Mesenchymal stem cell (in vitro differentiated cells and primary cell): ENCODE results near the gene ZNF24.

Experiments
- DNase-seq: peaks from one replicate; pipeline ENCODE4 v3.0.0-alpha.2; 2013
- H2AFZ ChIP-seq: one replicate; pipeline ENCODE4 v1.6.1; 2013; ENCODE audit warnings: low read depth, mild to moderate bottlenecking, control low read depth, inconsistent platforms, low read length, moderate library complexity
- H2AK5ac ChIP-seq: 2 replicates; pipeline ENCODE4 v1.6.1; 2013; ENCODE audit warnings: low read length, moderate library complexity, mild to moderate bottlenecking, inconsistent platforms; ENCODE audit not compliant: severe bottlenecking
- H2BK120ac ChIP-seq: one replicate; pipeline ENCODE4 v1.6.1; 2013; ENCODE audit warnings: low read depth, mild to moderate bottlenecking, inconsistent platforms, low read length, moderate library complexity
- H2BK12ac ChIP-seq, 2 experiments: one replicate each; pipeline ENCODE4 v1.6.1; 2013; ENCODE audit warnings: inconsistent platforms in 2 of 2, low read length in 2 of 2, mild to moderate bottlenecking in 2 of 2, moderate library complexity in 2 of 2, control low read depth in 1 of 2
- H2BK15ac ChIP-seq: one replicate; pipeline ENCODE4 v1.6.1; 2013; ENCODE audit warnings: mild to moderate bottlenecking, low read depth, inconsistent platforms; ENCODE audit not compliant: poor library complexity, severe bottlenecking
- H2BK5ac ChIP-seq: 2 replicates; pipeline ENCODE4 v1.6.1; 2013; ENCODE audit warnings: low read depth, mild to moderate bottlenecking, low read length, control low read depth, inconsistent platforms; ENCODE audit not compliant: poor library complexity, severe bottlenecking
- H3K14ac ChIP-seq, 2 experiments: one replicate each; pipeline ENCODE4 v1.6.1; 2013; ENCODE audit warnings: inconsistent platforms in 2 of 2, low read length in 2 of 2, control low read depth in 1 of 2, mild to moderate bottlenecking in 1 of 2, moderate library complexity in 1 of 2
- H3K18ac ChIP-seq, 2 experiments: one replicate each; pipeline ENCODE4 v1.6.1; 2013; ENCODE audit warnings: inconsistent platforms in 2 of 2, low read length in 2 of 2, control low read depth in 1 of 2, low read depth in 1 of 2, mild to moderate bottlenecking in 1 of 2
- H3K23ac ChIP-seq, 2 experiments: one replicate each; pipeline ENCODE4 v1.6.1; 2013; ENCODE audit warnings: inconsistent platforms in 2 of 2, low read length in 2 of 2, mild to moderate bottlenecking in 2 of 2, moderate library complexity in 2 of 2, control low read depth in 1 of 2
- H3K27ac ChIP-seq: 2 replicates; pipeline ENCODE4 v1.5.1; 2013; ENCODE audit warnings: mild to moderate bottlenecking, moderate library complexity, low read length, control low read depth, inconsistent platforms; ENCODE audit not compliant: poor library complexity, severe bottlenecking
- H3K27me3 ChIP-seq, 2 experiments: 2 replicates each; pipeline versions ENCODE4 v1.6.1 to v1.7.0; 2013; ENCODE audit warnings: low read length in 2 of 2, mild to moderate bottlenecking in 2 of 2, moderate library complexity in 2 of 2, control low read depth in 1 of 2, inconsistent platforms in 1 of 2; ENCODE audit not compliant: control insufficient read depth in 1 of 2, insufficient read depth in 1 of 2
- H3K36me3 ChIP-seq, 2 experiments: 2 replicates each; pipeline versions ENCODE4 v1.6.1 to v1.7.0; 2013; ENCODE audit warnings: low read length in 2 of 2, control low read depth in 1 of 2, inconsistent platforms in 1 of 2, low read depth in 1 of 2, mild to moderate bottlenecking in 1 of 2; ENCODE audit not compliant: insufficient read depth in 2 of 2, control insufficient read depth in 1 of 2
- H3K4ac ChIP-seq, 2 experiments: one replicate each; pipeline ENCODE4 v1.6.1; 2013; ENCODE audit warnings: inconsistent platforms in 2 of 2, low read length in 2 of 2, mild to moderate bottlenecking in 2 of 2, moderate library complexity in 2 of 2, control low read depth in 1 of 2, low read depth in 1 of 2
- H3K4me1 ChIP-seq: 2 replicates; pipeline ENCODE4 v1.6.1; 2013; ENCODE audit warnings: low read depth, low read length, control low read depth; ENCODE audit not compliant: control insufficient read depth, insufficient read depth
- H3K4me2 ChIP-seq: 2 replicates; pipeline ENCODE4 v1.6.1; 2013; ENCODE audit warnings: low read length, mild to moderate bottlenecking, inconsistent platforms; ENCODE audit not compliant: poor library complexity, severe bottlenecking
- H3K4me3 ChIP-seq, 2 experiments: 2 replicates each; pipeline versions ENCODE4 v1.5.1 to v1.7.0; 2013; ENCODE audit warnings: low read length in 2 of 2, mild to moderate bottlenecking in 2 of 2, control low read depth in 1 of 2, low read depth in 1 of 2; ENCODE audit not compliant: insufficient read depth in 1 of 2
- H3K79me1 ChIP-seq: replicated peaks from 2 replicates; pipeline ENCODE4 v1.6.1; 2013; ENCODE audit warnings: mild to moderate bottlenecking, control low read depth, low read length, inconsistent platforms; ENCODE audit not compliant: poor library complexity, severe bottlenecking
- H3K9ac ChIP-seq: 2 replicates; pipeline ENCODE4 v1.7.0; 2013; ENCODE audit warnings: mild to moderate bottlenecking, low read length, moderate library complexity
- H3K9me3 ChIP-seq: 2 replicates; pipeline ENCODE4 v1.7.0; 2013; ENCODE audit warnings: mild to moderate bottlenecking, low read length; ENCODE audit not compliant: control insufficient read depth
- H4K8ac ChIP-seq: one replicate; pipeline ENCODE4 v1.6.1; 2013; ENCODE audit warnings: inconsistent platforms, mild to moderate bottlenecking, low read length, moderate library complexity
- H4K91ac ChIP-seq: one replicate; pipeline ENCODE4 v1.6.1; 2013; ENCODE audit warnings: mild to moderate bottlenecking, low read length, inconsistent platforms
- WGBS: methylation state at CpG from one replicate; pipeline ENCODE4 v1.1.7; 2013; ENCODE audit warnings: mixed read lengths; 5-methylcytosine and 5-hydroxymethylcytosine counted together

The ZNF24 gene

GRCh38 chr18:35368595-35368994 lies 24.4 kb upstream of the ZNF24 start:
- Histone ChIP-seq H3K14ac (no peak overlapping the region), H2AFZ (no peak overlapping the region), H3K4me3 (no peak overlapping the region), H3K9ac (no peak overlapping the region), H3K4ac (no peak overlapping the region), H3K36me3 (peaks cover 0 to under 1% of the 10 kb centered on the region in 2 experiments), H2BK12ac (no peak overlapping the region), H2AK5ac (no peak overlapping the region), H3K9me3 (no peaks in the 10 kb centered on the region), H3K4me2 (no peak overlapping the region), H3K23ac (no peak overlapping the region), H2BK15ac (no peak overlapping the region), H3K27ac (no peak overlapping the region), H3K18ac (no peak overlapping the region), H4K8ac (no peak overlapping the region), H2BK120ac (no peak overlapping the region), H2BK5ac (no peak overlapping the region), H3K4me1 (no peaks in the 10 kb centered on the region), H4K91ac (no peak overlapping the region), H3K79me1 (no peaks in the 10 kb centered on the region), H3K27me3 (peaks cover 0 to 4% of the 10 kb centered on the region in 2 experiments)
- WGBS = 93% methylated on average over 6 of the region's 6 CpGs
- DNase-seq = no peak

GRCh38 chr18:35362531-35362930 lies 18.3 kb upstream of the ZNF24 start:
- H4K8ac ChIP-seq = no peak overlapping the region
- no peak overlapping the region for H3K9ac ChIP-seq
- H3K36me3 ChIP-seq = no peaks in the 10 kb centered on the region
- H3K27ac ChIP-seq = no peak overlapping the region
- H2BK120ac ChIP-seq = no peak overlapping the region
- H3K79me1 ChIP-seq = no peaks in the 10 kb centered on the region
- no peak overlapping the region for H2BK5ac ChIP-seq
- H3K14ac ChIP-seq = no peak overlapping the region
- no peak overlapping the region for H2BK15ac ChIP-seq
- no peak overlapping the region for H2BK12ac ChIP-seq
- H3K27me3 ChIP-seq = no peaks in the 10 kb centered on the region
- no peak overlapping the region for H3K4me3 ChIP-seq
- no peak for DNase-seq
- no peak overlapping the region for H3K18ac ChIP-seq
- H3K23ac ChIP-seq = no peak overlapping the region
- H4K91ac ChIP-seq = no peak overlapping the region
- H3K9me3 ChIP-seq = no peaks in the 10 kb centered on the region
- H3K4me2 ChIP-seq = no peak overlapping the region
- H3K4ac ChIP-seq = no peak overlapping the region
- no peak overlapping the region for H2AFZ ChIP-seq
- H2AK5ac ChIP-seq = no peak overlapping the region
- no peaks in the 10 kb centered on the region for H3K4me1 ChIP-seq

GRCh38 chr18:35361570-35362321 lies 17.5 kb upstream of the ZNF24 start:
- Histone ChIP-seq H2BK15ac (no peak overlapping the region), H4K8ac (no peak overlapping the region), H3K4me3 (no peak overlapping the region), H2BK5ac (no peak overlapping the region), H3K9ac (no peak overlapping the region), H2AFZ (no peak overlapping the region), H3K4ac (no peak overlapping the region), H2BK12ac (no peak overlapping the region), H2BK120ac (no peak overlapping the region), H2AK5ac (no peak overlapping the region), H3K4me1 (no peaks in the 10 kb centered on the region), H3K9me3 (no peaks in the 10 kb centered on the region), H3K4me2 (no peak overlapping the region), H4K91ac (no peak overlapping the region), H3K79me1 (no peaks in the 10 kb centered on the region), H3K27me3 (no peaks in the 10 kb centered on the region), H3K27ac (no peak overlapping the region), H3K36me3 (no peaks in the 10 kb centered on the region), H3K23ac (no peak overlapping the region), H3K18ac (no peak overlapping the region), H3K14ac (no peak overlapping the region)
- WGBS = 66% methylated on average over 2 of the region's 2 CpGs
- DNase-seq = no peak

GRCh38 chr18:35355140-35355618 lies 11.0 kb upstream of the ZNF24 start:
- Histone ChIP-seq H3K27me3 (no peaks in the 10 kb centered on the region), H3K4me3 (peak overlapping the region in 1 of 2 experiments; percentile 57), H3K9me3 (peaks cover 7% of the 10 kb centered on the region), H2BK12ac (no peak overlapping the region), H3K27ac (no peak overlapping the region), H3K79me1 (no peaks in the 10 kb centered on the region), H3K14ac (no peak overlapping the region), H3K4me2 (peak overlapping the region; percentile 40), H3K18ac (no peak overlapping the region), H3K4me1 (no peaks in the 10 kb centered on the region), H4K8ac (no peak overlapping the region), H3K9ac (peak overlapping the region; percentile 78), H3K23ac (no peak overlapping the region), H4K91ac (no peak overlapping the region), H3K36me3 (no peaks in the 10 kb centered on the region), H2BK120ac (no peak overlapping the region), H2AFZ (no peak overlapping the region), H2BK15ac (no peak overlapping the region), H3K4ac (no peak overlapping the region), H2BK5ac (no peak overlapping the region), H2AK5ac (no peak overlapping the region)
- 58% methylated on average over 2 of the region's 4 CpGs for WGBS
- DNase-seq = peak; percentile 81
